Neural progenitor cell (in vitro differentiated cells): ENCODE results near the gene ARMC9. TPM values are rescaled to one million over a fixed set of nuclear protein-coding genes. Genes with fewer than 3 reads are reported as not detected.

Source experiments
- DNase-seq: peaks from one replicate; pipeline ENCODE4 v3.0.0-alpha.2; 2016; ENCODE audit warnings: low spot score
- H2AFZ ChIP-seq: fragments of 200-600 bp; sonication (generic); replicated peaks from 2 replicates; pipeline ENCODE4 v1.6.1; 2016; ENCODE audit warnings: antibody characterized with exemption
- H3F3A ChIP-seq: fragments of 200-600 bp; sonication (generic); 2 replicates; pipeline ENCODE4 v1.6.1; 2016; ENCODE audit warnings: antibody characterized with exemption, low read depth
- H3K27ac ChIP-seq: fragments of 200-600 bp; sonication (generic); 2 replicates; pipeline ENCODE4 v1.5.1; 2016; ENCODE audit warnings: mild to moderate bottlenecking
- H3K27me3 ChIP-seq: fragments of 200-600 bp; sonication (generic); 2 replicates; pipeline ENCODE4 v1.6.1; 2016; ENCODE audit warnings: mild to moderate bottlenecking, moderate library complexity
- H3K36me3 ChIP-seq: fragments of 200-600 bp; sonication (generic); 2 replicates; pipeline ENCODE4 v1.5.1; 2016
- H3K4me1 ChIP-seq: fragments of 200-600 bp; sonication (generic); 2 replicates; pipeline ENCODE4 v1.6.1; 2016; ENCODE audit warnings: mixed run types
- H3K4me2 ChIP-seq: fragments of 200-600 bp; sonication (generic); 2 replicates; pipeline ENCODE4 v1.6.1; 2016
- H3K4me3 ChIP-seq: fragments of 200-600 bp; sonication (generic); 2 replicates; pipeline ENCODE4 v1.5.1; 2016
- H3K79me2 ChIP-seq: fragments of 200-600 bp; sonication (generic); 2 replicates; pipeline ENCODE4 v1.6.1; 2016; ENCODE audit warnings: low read depth
- H3K9ac ChIP-seq: fragments of 200-600 bp; sonication (generic); 2 replicates; pipeline ENCODE4 v1.6.1; 2016
- H3K9me3 ChIP-seq: fragments of 200-600 bp; sonication (generic); 2 replicates; pipeline ENCODE4 v1.5.1; 2016; ENCODE audit warnings: low read depth
- H4K20me1 ChIP-seq: fragments of 200-600 bp; sonication (generic); 2 replicates; pipeline ENCODE4 v1.6.1; 2016; ENCODE audit warnings: low read depth
- H3K27ac Mint-ChIP-seq: 3 replicates; pipeline ENCODE4 v1.8.0; 2021; ENCODE audit warnings: mixed read lengths
- H3K27me3 Mint-ChIP-seq: 2 replicates; pipeline ENCODE4 v1.8.0; 2022; ENCODE audit warnings: low read depth, mild to moderate bottlenecking, inconsistent platforms, moderate library complexity, mixed read lengths; ENCODE audit not compliant: insufficient read depth
- H3K36me3 Mint-ChIP-seq: 3 replicates; pipeline ENCODE4 v1.8.0; 2021; ENCODE audit warnings: mixed read lengths
- H3K4me1 Mint-ChIP-seq: 3 replicates; pipeline ENCODE4 v1.8.0; 2021; ENCODE audit warnings: mixed read lengths
- H3K4me3 Mint-ChIP-seq: 3 replicates; pipeline ENCODE4 v1.8.0; 2021; ENCODE audit warnings: mild to moderate bottlenecking, moderate library complexity, mixed read lengths
- H3K9me3 Mint-ChIP-seq: 3 replicates; pipeline ENCODE4 v1.8.0; 2020; ENCODE audit warnings: mixed read lengths
- CTCF ChIP-seq: fragments of 200-600 bp; sonication (generic); IDR thresholded peaks from 2 replicates; pipeline ENCODE4 v1.5.1; 2017; ENCODE audit warnings: antibody characterized with exemption, mild to moderate bottlenecking
- EZH2 ChIP-seq: fragments of 200-600 bp; sonication (generic); IDR thresholded peaks from 2 replicates; pipeline ENCODE4 v1.6.1; 2017; ENCODE audit warnings: antibody characterized with exemption, mild to moderate bottlenecking, moderate library complexity
- EZH2phosphoT487 ChIP-seq: fragments of 200-600 bp; sonication (generic); IDR thresholded peaks from 2 replicates; pipeline ENCODE4 v1.6.1; 2017; ENCODE audit warnings: antibody characterized with exemption
- total RNA-seq: library from RNA; depleted of rRNA; stranded (reverse); fragments of >200 nt; gene quantifications from 2 replicates; pipeline ENCODE4 v1.2.3, GENCODE V29; 2015; ENCODE audit warnings: low replicate concordance

ARMC9 gene
- total RNA-seq, 1 donor from 2014 or later = 45.8 TPM

- H3K9me3 Mint-ChIP-seq = no peaks in the 10 kb centered on the region
- Histone ChIP-seq H3K4me3 (no peak overlapping the region), H3K36me3 (no peaks in the 10 kb centered on the region), H3K9me3 (no peaks in the 10 kb centered on the region), H3K4me2 (no peak overlapping the region), H3F3A (no peaks in the 10 kb centered on the region), H3K27ac (no peak overlapping the region), H3K79me2 (peaks cover 3% of the 10 kb centered on the region), H4K20me1 (no peaks in the 10 kb centered on the region), H3K4me1 (no peaks in the 10 kb centered on the region), H3K9ac (no peak overlapping the region), H2AFZ (no peak overlapping the region), H3K27me3 (no peaks in the 10 kb centered on the region)
- no peak for TF ChIP-seq EZH2phosphoT487
- TF ChIP-seq EZH2 = no peak
- TF ChIP-seq CTCF = no peak
- no peak overlapping the region for H3K4me3 Mint-ChIP-seq
- H3K27ac Mint-ChIP-seq = peak overlapping the region; percentile 28
- DNase-seq = no peak
- H3K4me1 Mint-ChIP-seq = peaks cover 9% of the 10 kb centered on the region
- no peaks in the 10 kb centered on the region for H3K27me3 Mint-ChIP-seq
- peaks cover 14% of the 10 kb centered on the region for H3K36me3 Mint-ChIP-seq
Observed at GRCh38 chr2:231207734-231208133, 9.3 kb downstream of the ARMC9 start.

GRCh38 chr2:231210782-231211181 lies 12.4 kb downstream of the ARMC9 start:
- DNase-seq = no peak
- Histone ChIP-seq H3K4me1 (no peaks in the 10 kb centered on the region), H3K27me3 (no peaks in the 10 kb centered on the region), H3K36me3 (no peaks in the 10 kb centered on the region), H3F3A (no peaks in the 10 kb centered on the region), H3K9me3 (no peaks in the 10 kb centered on the region), H3K27ac (no peak overlapping the region), H3K9ac (no peak overlapping the region), H3K4me2 (no peak overlapping the region), H3K4me3 (no peak overlapping the region), H4K20me1 (no peaks in the 10 kb centered on the region), H2AFZ (no peak overlapping the region), H3K79me2 (no peaks in the 10 kb centered on the region)
- peaks cover 9% of the 10 kb centered on the region for H3K4me1 Mint-ChIP-seq
- no peaks in the 10 kb centered on the region for H3K9me3 Mint-ChIP-seq
- no peak overlapping the region for H3K27ac Mint-ChIP-seq
- no peak overlapping the region for H3K4me3 Mint-ChIP-seq
- no peak for TF ChIP-seq CTCF
- TF ChIP-seq EZH2 = no peak
- no peak for TF ChIP-seq EZH2phosphoT487
- no peaks in the 10 kb centered on the region for H3K27me3 Mint-ChIP-seq
- peaks cover 25% of the 10 kb centered on the region for H3K36me3 Mint-ChIP-seq

- Histone ChIP-seq H3F3A (no peaks in the 10 kb centered on the region), H3K4me1 (no peaks in the 10 kb centered on the region), H3K27me3 (no peaks in the 10 kb centered on the region), H2AFZ (no peak overlapping the region), H3K27ac (no peak overlapping the region), H3K4me3 (no peak overlapping the region), H3K36me3 (no peaks in the 10 kb centered on the region), H3K4me2 (no peak overlapping the region), H3K9me3 (no peaks in the 10 kb centered on the region), H3K79me2 (no peaks in the 10 kb centered on the region), H4K20me1 (no peaks in the 10 kb centered on the region), H3K9ac (no peak overlapping the region)
- peaks cover 9% of the 10 kb centered on the region for H3K4me1 Mint-ChIP-seq
- H3K27me3 Mint-ChIP-seq = no peaks in the 10 kb centered on the region
- no peak for DNase-seq
- TF ChIP-seq EZH2phosphoT487 (no peak), EZH2 (no peak), CTCF (no peak)
- H3K27ac Mint-ChIP-seq = no peak overlapping the region
- no peaks in the 10 kb centered on the region for H3K9me3 Mint-ChIP-seq
- peaks cover 28% of the 10 kb centered on the region for H3K36me3 Mint-ChIP-seq
- no peak overlapping the region for H3K4me3 Mint-ChIP-seq
Observed at GRCh38 chr2:231211486-231211885, 13.1 kb downstream of the ARMC9 start.
